Measurements from ENCODE around the gene FAM107A.
"Not testable (repeated sequence)": the region's sequence is repeated elsewhere in the genome, so short reads cannot be mapped to it uniquely, and the experiment has no call there.

FAM107A gene

DNA sequence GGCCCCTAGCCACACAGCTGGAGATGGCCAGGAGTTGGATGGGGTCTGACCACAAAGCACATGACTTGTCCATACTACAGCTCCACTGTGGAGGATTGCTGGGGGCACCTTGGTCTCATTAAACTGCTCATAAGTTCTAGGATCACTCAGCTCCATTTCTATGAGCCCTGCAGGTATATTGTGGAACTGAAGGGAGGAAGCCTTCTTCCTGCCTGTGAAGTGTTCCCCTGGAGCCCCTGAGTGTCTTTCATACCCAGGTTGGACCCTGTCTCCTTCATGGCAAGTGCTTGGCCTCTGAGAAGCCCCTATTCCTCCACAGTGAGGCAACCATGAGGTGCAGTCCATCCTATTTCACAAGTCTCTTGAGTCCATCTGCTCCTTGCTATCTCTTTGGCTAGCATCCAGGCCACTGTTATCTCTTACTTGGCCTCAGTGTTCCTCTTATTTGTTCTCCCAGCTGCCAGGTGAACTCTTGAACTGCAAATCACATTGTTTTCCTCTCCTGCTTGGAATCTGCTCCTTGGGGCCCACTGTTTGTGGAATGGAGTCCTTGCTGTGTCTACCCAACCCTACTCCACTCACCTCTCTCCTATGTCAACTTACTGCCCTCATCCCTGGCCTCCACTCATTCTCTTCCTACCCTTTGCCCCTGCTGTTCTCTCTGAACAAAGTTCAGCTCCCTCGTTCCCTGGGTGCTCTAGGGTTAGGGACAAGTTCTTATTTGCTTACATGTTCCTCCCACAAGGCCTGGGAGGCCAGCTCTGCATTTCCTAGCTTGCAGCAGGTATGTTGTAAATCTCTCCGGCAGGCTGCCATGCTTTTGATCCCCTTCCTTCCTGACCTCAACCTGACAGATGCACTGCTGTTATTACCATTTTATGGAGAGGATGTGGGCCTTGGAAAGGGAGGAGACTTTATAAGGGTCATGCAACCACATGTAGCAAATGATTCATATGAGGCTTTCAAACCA lies 41.4 kb downstream of the FAM107A start:
- DNase-seq = no peak

DNA sequence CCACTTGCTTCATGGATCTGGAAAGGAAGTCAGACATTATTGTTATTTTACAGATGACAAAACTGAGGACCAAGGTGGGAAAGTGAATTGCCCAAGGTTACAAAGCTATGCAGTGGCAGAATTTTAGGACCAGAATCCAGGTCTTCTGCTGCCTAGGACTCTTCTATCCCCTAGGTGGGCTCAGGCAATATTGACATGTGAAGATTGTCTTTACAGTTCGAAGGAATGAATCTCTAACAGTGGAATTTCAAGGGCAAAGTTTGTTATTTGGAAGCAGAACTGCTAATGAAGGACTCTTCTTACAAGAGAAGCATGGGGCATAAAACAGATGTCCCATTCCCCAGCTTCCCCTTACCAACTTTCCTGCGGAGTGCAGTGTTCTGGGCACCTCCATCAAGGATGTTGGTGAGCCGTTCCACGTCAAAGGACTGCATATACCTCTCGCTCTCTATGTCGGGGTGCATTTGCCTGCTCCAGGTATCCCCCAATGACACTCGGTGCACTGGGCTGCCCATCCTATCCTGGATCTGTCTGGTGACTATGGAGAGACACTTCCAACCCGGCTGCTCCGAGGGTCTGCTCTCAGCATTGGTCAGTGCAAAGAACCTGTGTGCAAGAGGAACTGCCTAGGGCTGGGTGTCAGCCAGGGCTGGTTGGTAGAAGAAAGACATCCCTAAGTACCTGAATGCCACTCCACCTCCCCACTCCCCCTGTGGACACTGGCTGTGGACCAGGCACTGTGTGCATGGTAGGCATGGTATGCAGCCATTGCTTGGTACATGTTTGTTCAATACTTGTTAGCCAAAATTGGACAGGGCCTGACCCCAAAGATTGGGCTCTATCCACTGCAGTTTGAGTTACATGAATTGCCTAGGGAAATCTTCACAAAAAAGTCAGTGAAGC lies 42.3 kb downstream of the FAM107A start:
- DNase-seq = no peak

DNA sequence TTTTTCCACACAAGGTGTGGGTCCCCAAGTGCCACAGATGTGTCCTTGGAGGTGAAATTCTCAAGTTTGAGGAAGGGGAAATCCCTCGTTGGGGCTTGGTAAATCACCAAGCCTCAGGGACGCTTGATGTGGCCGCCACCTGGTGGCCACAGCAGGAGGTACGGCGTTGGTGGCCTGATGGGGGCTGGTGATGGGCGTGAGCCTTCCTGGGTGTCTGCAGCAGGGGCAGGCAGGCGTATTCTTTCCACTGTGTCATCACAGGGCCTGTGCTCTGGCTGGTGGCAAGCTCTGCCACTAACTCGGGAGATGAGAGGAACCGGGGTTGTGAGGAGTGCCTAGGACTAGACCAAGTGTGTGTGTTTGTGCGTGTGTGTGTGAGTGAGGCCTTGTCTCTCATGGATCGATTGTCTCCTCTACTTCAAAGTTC lies 44.4 kb downstream of the FAM107A start:
- peak; percentile 78 for DNase-seq

DNA sequence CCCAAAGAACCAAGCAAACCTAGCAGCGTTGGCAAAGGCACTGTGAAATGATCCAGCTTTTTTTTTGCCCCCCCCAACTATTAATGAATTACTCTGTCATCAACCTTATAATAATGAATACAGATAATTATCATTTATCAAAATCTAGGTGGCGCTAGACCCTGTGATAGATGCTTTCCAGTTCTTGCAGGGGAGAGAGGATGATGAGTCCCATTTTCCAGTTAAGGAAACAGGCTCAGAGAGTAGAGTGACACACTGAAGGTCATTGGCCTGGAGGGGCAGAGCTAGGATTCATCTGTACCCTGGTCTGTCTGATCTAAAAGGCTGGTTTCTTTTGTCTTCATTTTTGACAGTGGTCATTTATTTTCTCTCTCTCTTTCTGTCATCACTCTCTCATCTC lies 45.2 kb downstream of the FAM107A start:
- DNase-seq = no peak

DNA sequence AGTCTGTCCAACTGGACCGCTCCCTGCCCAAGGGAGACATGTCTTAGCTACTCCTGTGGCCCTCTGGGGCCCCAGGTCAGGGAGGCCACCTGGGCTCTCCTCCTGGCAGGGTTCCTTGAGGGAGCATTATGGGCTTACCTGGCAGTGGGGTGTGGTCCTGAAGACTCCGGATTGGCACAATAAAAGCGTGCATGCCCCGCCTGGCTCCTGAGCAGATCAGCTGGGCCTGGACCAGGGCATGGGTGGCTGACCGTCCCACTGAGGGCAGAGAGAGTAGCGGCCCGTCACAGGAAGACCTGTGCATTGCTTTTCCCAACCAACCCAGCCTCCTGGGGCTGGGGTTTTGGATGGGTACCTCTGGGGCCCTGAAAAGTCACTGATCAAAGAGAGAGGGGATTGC lies 45.6 kb downstream of the FAM107A start:
- DNase-seq = no peak

DNA sequence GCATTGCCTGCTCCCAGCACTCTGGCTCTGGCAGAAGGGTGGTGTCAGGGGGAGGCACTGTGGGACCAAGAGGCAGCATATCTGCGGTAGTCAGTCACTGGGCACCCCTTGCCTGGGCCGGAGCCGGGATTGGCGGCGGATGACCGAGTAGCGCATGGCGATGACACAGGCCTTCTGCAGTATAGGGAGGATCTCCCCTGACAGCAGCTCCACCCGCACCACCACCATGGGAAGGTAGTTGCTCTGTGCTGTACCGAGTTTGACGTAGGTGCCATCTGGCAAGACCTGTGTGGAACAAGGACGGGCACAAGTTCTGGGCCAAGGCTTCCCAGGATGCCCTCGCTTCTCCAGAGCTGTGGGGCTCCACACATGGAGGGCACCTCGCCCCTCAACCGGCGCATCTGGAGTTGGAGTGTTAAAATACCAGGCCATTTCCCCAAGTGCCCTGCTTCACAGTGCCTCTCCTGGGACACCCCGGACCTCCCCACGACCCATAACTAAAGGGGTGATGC lies 46.8 kb downstream of the FAM107A start:
- DNase-seq = no peak

DNA sequence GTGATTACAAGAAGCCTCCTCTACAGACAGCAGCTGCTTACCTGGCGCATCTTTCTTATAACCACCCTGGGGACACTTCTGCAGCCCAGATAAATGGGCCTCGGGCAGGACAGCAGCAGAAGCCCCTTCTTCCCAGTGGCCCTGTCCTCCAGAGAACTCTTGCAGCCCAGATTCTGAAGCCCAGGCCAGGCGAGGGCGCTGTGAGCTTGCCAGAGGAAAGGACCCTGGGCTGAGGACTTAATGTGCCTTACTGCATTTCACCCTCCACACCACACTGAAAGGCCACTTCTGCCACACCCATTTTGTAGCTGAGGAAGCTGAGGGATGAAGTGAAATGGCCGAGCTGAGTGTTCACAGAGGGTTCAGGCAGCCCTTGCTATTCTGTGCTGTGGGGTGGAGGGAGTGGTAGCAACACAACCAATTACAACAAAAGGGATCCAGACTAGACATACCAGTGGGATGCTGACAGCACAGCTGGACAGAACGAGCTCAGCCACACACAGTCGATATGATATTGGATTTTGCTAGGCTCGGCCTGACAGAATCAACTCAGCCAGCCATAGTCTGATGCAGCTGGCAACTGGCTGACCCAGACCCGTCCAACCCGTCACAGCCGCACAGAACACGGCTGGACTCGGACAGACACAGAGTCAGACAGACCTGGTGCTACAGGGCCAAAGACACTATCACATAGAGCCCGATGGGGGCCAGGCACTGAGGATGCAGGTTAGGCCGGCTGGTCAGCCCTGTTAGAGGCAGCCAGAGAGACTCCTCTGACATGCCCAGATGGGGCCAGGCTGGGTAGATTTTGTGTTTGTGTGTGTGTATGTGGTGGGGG lies 47.5 kb downstream of the FAM107A start:
- DNase-seq = no peak

DNA sequence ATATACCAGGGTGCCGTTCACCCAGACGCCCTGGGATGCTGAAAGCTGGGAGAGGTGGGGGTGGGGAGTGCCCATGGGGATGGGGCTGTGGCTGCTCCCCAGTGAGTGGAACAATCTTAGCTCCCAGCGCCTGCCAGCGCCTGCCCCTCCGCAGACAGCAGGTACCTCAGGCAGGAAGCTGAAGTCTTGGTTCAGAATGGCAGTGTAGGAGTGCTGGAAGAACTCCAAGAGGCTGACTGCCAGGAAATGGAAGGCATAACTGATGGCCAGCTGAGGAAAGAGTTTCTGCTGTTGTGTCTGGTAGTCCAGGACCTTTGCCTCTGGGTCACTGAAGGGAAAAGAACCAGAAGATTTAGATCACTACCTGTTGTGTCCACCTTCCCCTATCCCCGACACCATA lies 48.6 kb downstream of the FAM107A start:
- no peak for DNase-seq

DNA sequence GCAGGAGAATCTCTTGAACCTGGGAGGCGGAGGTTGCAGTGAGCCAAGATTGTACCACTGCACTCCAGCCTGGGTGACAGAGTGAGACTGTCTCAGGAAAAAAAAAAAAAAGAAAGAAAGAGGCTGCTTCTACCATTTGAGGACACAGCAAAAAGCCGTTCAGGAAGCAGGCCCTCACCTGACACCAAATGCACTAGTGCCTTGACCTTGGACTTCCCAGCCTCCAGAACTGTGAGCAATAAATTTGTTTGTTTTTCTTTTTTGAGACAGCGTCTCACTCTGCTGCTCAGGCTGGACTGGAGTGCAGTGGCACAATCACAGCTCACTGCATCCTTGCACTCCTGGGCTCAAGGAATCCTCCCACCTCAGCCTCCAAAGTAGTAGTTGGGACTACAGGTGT lies 49.8 kb downstream of the FAM107A start:
- not testable (repeated sequence) for DNase-seq

DNA sequence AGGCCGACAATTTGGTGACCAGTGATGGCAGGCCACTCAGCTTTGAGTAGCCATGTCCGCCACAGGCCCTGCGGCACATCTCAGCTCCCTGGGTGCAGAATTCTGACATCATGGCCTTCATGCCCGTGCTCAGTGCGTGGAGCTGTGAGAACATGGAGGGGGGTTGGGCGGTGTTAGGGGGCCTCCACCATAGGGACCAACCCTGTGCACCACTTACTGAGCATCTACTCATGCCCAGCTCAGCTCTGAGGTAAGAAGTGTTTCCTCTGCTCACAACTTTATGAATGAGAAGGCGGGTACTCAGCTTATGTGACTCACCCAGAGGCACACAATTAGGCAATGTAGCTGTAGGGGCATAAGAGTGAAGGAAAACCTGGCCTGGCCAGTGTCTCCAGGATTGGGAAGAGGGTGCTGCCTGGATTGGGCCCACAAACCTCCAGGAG lies 50.7 kb downstream of the FAM107A start:
- peak; percentile 42 for DNase-seq

DNA sequence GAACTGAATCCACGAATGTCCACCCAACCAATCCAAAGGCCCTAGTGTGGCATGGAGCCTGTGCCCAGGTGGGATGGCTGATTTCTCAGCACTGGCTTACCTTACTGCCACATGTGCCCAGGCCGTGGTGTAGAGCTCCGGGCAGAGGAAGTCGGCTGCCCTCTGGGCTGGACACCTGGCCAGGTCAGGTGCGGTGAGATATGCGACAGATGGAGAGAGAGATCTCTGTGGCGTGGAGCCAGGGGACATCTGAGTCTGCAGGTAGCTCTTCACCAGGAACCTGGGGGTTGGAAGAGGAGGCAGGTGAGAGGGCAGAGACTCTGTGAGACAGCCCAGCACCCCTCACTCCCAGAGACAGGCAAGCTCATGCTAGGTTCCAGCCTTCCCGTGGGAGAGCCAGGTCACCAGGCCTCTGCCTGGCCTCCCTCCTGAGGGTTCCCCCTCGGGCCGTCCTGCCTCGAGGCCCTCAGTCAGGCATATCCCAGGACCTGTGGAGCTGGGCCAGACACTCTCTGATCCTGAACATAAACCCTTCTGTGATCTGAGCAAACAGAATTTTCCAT lies 52.8 kb downstream of the FAM107A start:
- no peak for DNase-seq

DNA sequence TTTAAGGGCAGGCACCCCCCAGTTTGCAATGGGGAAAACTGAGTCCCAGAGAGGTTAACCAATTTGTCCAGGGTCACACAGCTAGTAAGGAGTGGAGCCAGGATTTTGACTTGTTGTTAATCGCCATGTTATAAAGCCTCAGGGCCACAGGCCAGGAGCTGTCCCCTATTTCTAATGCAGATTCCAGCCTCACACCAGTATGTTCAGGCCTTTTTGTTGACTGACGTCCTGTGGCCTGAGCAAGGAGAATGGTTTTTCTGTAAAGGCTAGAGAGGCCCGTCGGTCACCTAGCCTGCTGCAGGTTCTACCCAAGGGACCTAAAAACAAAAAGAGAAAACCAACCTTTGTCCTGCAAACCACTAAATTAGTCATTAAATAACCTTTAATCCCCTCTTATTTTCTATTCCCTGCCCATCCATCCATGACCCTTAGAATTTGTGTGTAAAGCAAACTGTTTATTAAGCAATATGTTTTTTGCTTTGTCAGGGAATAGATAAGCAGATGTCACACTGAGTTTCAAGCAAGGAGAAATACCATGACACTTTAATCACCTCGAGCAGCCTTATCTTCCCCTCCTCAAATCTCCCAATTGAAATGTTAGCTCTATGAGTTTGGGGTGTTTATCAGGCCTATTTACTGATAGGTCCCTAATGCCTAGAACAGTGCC lies 54.3 kb downstream of the FAM107A start:
- no peak for DNase-seq

DNA sequence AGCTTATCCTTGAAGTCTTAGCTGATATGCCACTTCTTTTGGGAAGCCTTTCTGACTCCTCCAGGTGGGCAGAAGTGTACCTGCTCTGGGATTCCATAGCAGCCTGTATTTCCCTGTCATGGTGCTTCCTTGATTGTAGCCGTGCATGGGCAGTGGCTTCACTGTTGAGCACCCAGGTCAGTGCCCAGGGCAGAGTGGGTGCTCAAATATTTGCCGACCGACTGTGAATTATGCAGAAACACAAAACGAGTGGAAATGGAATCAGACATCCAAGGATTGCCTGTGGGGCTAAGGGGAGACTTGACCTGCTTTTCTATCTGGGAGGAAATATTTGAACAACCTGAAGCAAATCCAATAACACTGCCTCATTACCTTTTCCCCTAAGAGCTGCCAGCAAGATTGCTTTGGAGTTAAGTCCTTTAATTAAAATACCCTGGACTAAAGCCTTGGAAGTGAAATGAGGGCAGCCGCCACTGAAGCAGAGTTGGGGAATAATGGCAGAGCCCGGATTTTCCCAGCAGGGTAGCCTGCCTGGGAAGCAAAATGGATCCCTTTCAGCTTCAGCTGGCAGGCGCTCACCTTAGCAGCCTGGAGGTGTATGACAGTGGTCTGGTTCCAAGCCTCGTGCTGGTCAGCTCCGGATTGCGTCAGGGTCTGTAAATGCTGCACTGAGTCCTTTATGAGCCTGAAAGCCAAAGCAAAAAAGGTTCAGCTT lies 55.1 kb downstream of the FAM107A start:
- no peak for DNase-seq

DNA sequence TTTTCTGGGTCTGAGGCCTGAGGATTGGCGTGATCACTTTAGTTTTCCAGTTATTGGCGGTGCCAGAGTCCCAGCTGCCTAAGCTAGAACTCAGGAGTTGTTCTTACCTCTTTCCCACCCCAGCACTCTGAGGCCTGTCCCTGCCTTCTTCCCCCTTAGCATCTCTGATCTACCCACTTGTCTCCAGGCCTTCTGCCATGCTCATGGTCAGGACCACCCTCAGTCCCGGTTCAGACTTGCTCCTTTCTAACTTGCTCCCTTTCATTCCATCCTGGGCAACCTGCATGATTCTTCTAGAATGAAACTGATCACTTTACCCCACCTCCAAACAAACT lies 55.9 kb downstream of the FAM107A start:
- no peak for DNase-seq

DNA sequence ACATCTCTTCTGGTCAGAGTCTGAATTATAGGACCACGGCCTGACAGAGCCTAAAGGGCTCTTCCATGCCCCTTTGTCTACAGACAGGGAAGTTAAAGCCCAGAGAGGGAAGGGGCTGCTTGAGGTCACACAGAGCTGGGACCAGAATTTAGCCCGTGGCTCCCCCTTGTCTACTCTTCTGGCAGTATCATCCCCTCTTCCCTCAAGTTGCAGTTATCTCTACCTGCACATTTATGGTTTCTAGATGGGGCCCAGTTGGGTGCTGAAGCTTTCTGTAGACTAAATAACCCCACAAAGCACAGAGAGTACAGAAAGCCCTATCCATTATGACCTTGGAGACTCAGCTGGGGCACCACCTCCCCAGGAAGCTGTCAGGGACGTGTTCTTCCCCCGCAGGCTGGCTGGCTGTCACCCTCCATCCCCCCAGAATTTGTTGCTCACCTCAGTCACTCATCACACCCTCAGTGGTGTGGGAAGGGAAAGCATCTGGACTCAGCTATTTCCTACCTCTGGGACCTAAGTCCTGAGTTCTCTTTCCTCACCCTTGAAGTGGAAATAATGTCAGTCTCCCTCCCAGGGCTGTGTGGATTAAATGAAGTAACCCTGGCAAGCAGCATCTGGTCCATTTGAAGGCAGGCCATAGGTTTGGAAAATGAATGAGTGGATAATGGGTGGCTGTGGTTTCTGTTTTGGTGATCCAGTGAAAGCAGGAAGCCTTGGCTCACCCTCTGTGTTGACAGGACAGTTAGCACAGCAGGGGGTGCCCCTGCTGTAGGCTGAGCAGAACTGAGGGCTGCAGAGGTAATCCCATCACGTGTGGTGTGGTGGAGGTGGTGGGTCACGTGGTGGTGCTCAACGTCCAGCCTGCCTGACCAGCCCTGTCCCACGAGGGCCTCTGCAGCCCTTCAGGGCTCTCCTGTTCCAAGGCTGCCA lies 56.5 kb downstream of the FAM107A start:
- DNase-seq = no peak

DNA sequence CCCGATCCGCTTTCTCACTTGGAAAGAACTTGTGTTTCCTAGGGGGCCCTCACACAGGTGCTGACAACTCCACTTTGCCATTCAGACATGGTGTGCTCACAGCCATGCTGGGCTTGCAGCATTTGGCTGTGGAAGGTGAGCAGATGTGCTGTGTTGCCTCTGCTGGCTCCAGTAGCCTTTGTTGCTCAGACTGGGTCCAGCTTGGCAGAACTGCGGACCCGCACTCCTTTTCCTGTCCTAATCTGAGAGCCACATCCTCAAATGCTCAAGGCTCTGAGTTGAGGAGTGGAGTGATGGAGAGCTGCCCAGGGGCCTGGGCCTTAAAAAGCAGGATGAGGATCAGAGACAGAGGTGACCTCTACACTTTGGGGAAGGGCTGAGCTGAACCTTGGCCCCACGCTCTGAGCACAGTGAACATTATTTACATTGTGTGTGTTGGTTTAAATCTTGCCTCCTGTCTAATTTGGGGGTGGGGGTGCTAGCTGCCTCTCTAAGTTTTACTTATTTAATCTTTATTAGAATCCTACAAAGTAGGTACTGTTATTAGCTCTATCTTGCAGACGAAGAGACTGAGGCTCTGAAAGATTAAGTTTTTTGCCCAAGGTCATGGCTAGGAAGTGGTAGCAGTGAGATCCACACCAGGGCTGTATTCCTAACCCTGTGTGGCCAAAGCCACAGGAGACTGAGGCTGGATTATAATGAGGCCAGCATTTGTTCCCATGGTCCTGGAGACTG lies 57.4 kb downstream of the FAM107A start:
- no peak for DNase-seq

DNA sequence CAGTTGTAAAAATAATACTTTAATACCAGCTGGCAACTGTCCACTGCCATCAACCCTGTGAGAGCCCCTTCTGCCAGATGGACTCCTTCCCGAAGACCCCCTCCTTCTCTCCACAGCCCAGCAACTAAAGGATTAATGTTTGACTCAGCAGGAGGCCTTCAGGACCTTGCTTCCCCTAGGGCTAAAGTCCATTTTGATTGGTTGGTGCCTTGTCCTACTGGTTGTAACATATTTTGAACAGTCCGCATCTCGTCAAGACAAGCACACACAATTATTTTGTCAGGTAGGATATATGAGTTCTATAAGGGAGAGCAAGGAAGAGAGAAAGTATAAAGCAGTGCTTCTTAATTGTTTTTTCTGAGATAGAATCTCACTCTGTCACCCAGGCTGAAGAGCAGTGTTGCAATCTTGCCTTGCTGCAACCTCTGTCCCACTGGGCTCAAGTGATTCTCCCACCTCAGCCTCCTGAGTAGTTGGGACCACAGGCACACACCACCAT lies 58.9 kb downstream of the FAM107A start:
- DNase-seq = no peak

DNA sequence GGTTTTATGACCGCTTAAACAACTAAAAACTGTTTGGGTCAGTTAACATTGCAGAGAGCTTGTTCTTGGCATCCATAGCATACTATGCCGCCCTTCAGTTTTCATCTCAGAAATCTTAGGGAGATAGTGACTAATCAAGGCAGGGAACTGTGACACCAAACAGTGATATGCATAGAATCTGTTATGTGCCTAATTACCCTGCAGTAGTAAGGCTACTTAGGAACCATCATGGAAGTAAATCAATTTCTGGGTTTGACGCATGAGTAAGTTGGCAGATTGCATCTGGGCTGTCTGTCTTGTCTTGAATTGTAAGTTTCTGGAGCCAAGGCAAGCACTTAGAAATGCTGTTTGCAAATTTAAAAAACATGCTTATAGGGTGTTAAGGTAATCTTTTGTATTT lies 62.8 kb downstream of the FAM107A start:
- no peak for DNase-seq
